Measurements from ENCODE around the gene FAM169A. TPM values are rescaled to one million over a fixed set of nuclear protein-coding genes. Genes with fewer than 3 reads are reported as not detected.

Gene FAM169A
- total and polyA plus RNA-seq, 10 of the 15 experiments (the other 5 are each of a cell fraction or from before 2014, with no cell fraction given) = 0.37 to 15.4 (median 4.7) TPM

- TF ChIP-seq USF2 (IDR thresholded peaks at IDR 0.05; ENCODE audit: borderline replicate concordance, low read depth, low read length) (no peak), ZBTB40 (IDR thresholded peaks at IDR 0.05; ENCODE audit: borderline replicate concordance) (peak; percentile 100), POLR2A (IDR thresholded peaks at IDR 0.05; ENCODE audit: low read depth, low read length) (peak; percentile 82), POLR2AphosphoS2 (IDR thresholded peaks at IDR 0.05; ENCODE audit: low read depth, low read length) (peak; percentile 86; the same call in 1 of the 2 replicates), ATF3 (IDR thresholded peaks at IDR 0.05; ENCODE audit: borderline replicate concordance, extremely low read depth, low read depth, low read length) (no peak), HSF1 (IDR thresholded peaks at IDR 0.05; ENCODE audit: low read depth, low read length) (peak; percentile 74; the same call in 1 of the 2 replicates), CBFB (IDR thresholded peaks at IDR 0.05; ENCODE audit: low read depth) (peak; percentile 77), ASH2L (IDR thresholded peaks at IDR 0.05; ENCODE audit: borderline replicate concordance, low read depth) (peak; percentile 77; the same call in 1 of the 2 replicates), SREBF2 (IDR thresholded peaks at IDR 0.05; ENCODE audit: low read length) (peak; percentile 67; the same call in 1 of the 2 replicates), ZNF687 (IDR thresholded peaks at IDR 0.05) (no peak), ZNF384 (IDR thresholded peaks at IDR 0.05; ENCODE audit: borderline replicate concordance, low read depth, low read length) (no peak), WRNIP1 (IDR thresholded peaks at IDR 0.05; ENCODE audit: borderline replicate concordance, low read depth, low read length) (peak; percentile 99), MEF2A (IDR thresholded peaks at IDR 0.05; ENCODE audit: insufficient read depth, low read depth, low read length) (0 out of 2 replicates have a peak, but pooled peaks have one; percentile 40), NFYB (IDR thresholded peaks at IDR 0.05; ENCODE audit: insufficient read depth, low read depth, low read length) (no peak), YY1 (IDR thresholded peaks at IDR 0.05; ENCODE audit: low read depth, low read length) (peak; percentile 87), RCOR1 (conservative IDR thresholded peaks at IDR 0.05; ENCODE audit: low read depth, low read length) (0 out of 2 replicates have a peak, but pooled peaks have one; percentile 62)
Measured at GRCh38 chr5:74766849-74767578, 99.2 kb downstream of the FAM169A start, which contains the start of the genes GFM2 and NSA2 (continued).
